Caco-2 (cell line): Measurements from ENCODE around the gene PTPRS. TPM values are rescaled to one million over a fixed set of nuclear protein-coding genes. Genes with fewer than 3 reads are reported as not detected.

Source experiments
- BruUV-seq: library from RNA; stranded (reverse); fragments of 400-500 nt; replicated peaks from 2 replicates; lab custom pipeline; 2021; lab: Mats Ljungman, UMichigan
- CTCF ChIA-PET: fragments of 300-600 bp; sonication (Branson Sonifier 250); formaldehyde crosslinking; loops from one replicate; lab custom pipeline; 2022; ENCODE audit warnings: antibody characterized with exemption; lab: Charles Lee
- POLR2A ChIA-PET: fragments of 300-600 bp; sonication (Branson Sonifier 250); formaldehyde crosslinking; loops from one replicate; lab custom pipeline; 2022; ENCODE audit warnings: antibody characterized with exemption; lab: Charles Lee
- DNase-seq, 2 experiments: peaks; one replicate each; pipeline versions ENCODE4 v3.0.0 to v3.0.0-alpha.2; 2020 to 2022
- H3K27me3 ChIP-seq: replicated peaks from 2 replicates; pipeline ENCODE4 v1.6.0; 2011; ENCODE audit warnings: low read length; ENCODE audit not compliant: control insufficient read depth, insufficient read depth
- H3K36me3 ChIP-seq: 2 replicates; pipeline ENCODE4 v1.5.1; 2011; ENCODE audit warnings: low read length; ENCODE audit not compliant: control insufficient read depth, insufficient read depth
- H3K4me1 ChIP-seq: fragments of 250-450 bp; sonication (Bioruptor Pico); 2 replicates; pipeline ENCODE4 v1.5.1; 2020; ENCODE audit warnings: mild to moderate bottlenecking
- H3K4me3 ChIP-seq: 2 replicates; pipeline ENCODE4 v1.5.1; 2011; ENCODE audit warnings: low read depth, mild to moderate bottlenecking, control low read depth, low read length
- H3K9me3 ChIP-seq: fragments of 250-450 bp; sonication (Bioruptor Pico); 2 replicates; pipeline ENCODE4 v1.5.1; 2020; ENCODE audit warnings: mild to moderate bottlenecking, moderate library complexity
- H3K27ac Mint-ChIP-seq: one replicate; pipeline ENCODE4 v1.8.0; 2022; ENCODE audit warnings: mixed read lengths; ENCODE audit not compliant: unreplicated experiment
- H3K27me3 Mint-ChIP-seq: one replicate; pipeline ENCODE4 v1.8.0; 2022; ENCODE audit warnings: mixed read lengths; ENCODE audit not compliant: insufficient read depth, unreplicated experiment
- H3K36me3 Mint-ChIP-seq: one replicate; pipeline ENCODE4 v1.8.0; 2022; ENCODE audit warnings: mild to moderate bottlenecking, mixed read lengths; ENCODE audit not compliant: insufficient read depth, unreplicated experiment
- H3K4me1 Mint-ChIP-seq: one replicate; pipeline ENCODE4 v1.8.0; 2022; ENCODE audit warnings: low read depth, mixed read lengths; ENCODE audit not compliant: unreplicated experiment
- H3K4me3 Mint-ChIP-seq: one replicate; pipeline ENCODE4 v1.8.0; 2022; ENCODE audit warnings: mild to moderate bottlenecking, moderate library complexity, mixed read lengths; ENCODE audit not compliant: unreplicated experiment
- H3K9me3 Mint-ChIP-seq: one replicate; pipeline ENCODE4 v1.8.0; 2022; ENCODE audit warnings: mixed read lengths; ENCODE audit not compliant: unreplicated experiment
- CTCF ChIP-seq, 2 experiments: fragments of 200-600 bp in 1 of 2; IDR thresholded peaks; 1 replicate in 1 of 2; 2 replicates in 1 of 2; pipeline versions ENCODE4 v1.5.1 to v1.8.0; 2011 to 2022; ENCODE audit warnings: antibody characterized with exemption in 1 of 2, control low read depth in 1 of 2, inconsistent platforms in 1 of 2, low read depth in 1 of 2, low read length in 1 of 2, mild to moderate bottlenecking in 1 of 2, moderate library complexity in 1 of 2; ENCODE audit not compliant: insufficient read depth in 1 of 2, severe bottlenecking in 1 of 2, unreplicated experiment in 1 of 2
- intact Hi-C: fragments of 100-400 bp; cut with micrococcal nuclease; formaldehyde crosslinking; loops from one replicate; pipeline ENCODE4 v1.10.0; 2022; ENCODE audit not compliant: unreplicated experiment
- total RNA-seq: library from RNA; stranded (reverse); gene quantifications from 2 replicates; pipeline ENCODE4 v1.2.3, GENCODE V29; 2022

PTPRS gene
- total RNA-seq, 1 experiment from 2014 or later, result 65.6 TPM

GRCh38 chr19:5293612-5294378, 46.8 kb downstream of the PTPRS start:
- Histone ChIP-seq H3K4me3 (no peak overlapping the region), H3K27me3 (no peaks in the 10 kb centered on the region), H3K9me3 (no peaks in the 10 kb centered on the region), H3K4me1 (no peaks in the 10 kb centered on the region), H3K36me3 (no peaks in the 10 kb centered on the region)
- ChIA-PET CTCF (interaction anchor here (0.6 kb wide), 1 partner anchor 432 kb away, joined by 3 read pairs; no protein-coding TSS in a partner anchor), POLR2A (interaction anchor here (0.5 kb wide), 1 partner anchor 24 kb away, joined by 3 read pairs; no protein-coding TSS in a partner anchor)
- no peak overlapping the region for H3K4me3 Mint-ChIP-seq
- BruUV-seq, result no TSS peak
- H3K27me3 Mint-ChIP-seq, result no peaks in the 10 kb centered on the region
- DNase-seq, result no peak
- H3K9me3 Mint-ChIP-seq, result no peaks in the 10 kb centered on the region
- H3K4me1 Mint-ChIP-seq, result no peaks in the 10 kb centered on the region
- H3K36me3 Mint-ChIP-seq, result no peaks in the 10 kb centered on the region
- intact Hi-C loops, result no loop called here
- no peak overlapping the region for H3K27ac Mint-ChIP-seq
- no peak for TF ChIP-seq CTCF (IDR thresholded peaks at IDR 0.05; ENCODE audit: insufficient read depth in 1 of 2, low read depth in 1 of 2, low read length in 1 of 2, severe bottlenecking in 1 of 2, unreplicated experiment in 1 of 2)

- no peaks in the 10 kb centered on the region for H3K4me1 ChIP-seq
- no peak overlapping the region for H3K4me3 ChIP-seq
- no peak for TF ChIP-seq CTCF (IDR thresholded peaks at IDR 0.05; ENCODE audit: insufficient read depth in 1 of 2, low read depth in 1 of 2, low read length in 1 of 2, severe bottlenecking in 1 of 2, unreplicated experiment in 1 of 2)
- Mint-ChIP-seq H3K4me1 (no peaks in the 10 kb centered on the region), H3K27me3 (no peaks in the 10 kb centered on the region), H3K4me3 (no peak overlapping the region), H3K27ac (no peak overlapping the region), H3K36me3 (no peaks in the 10 kb centered on the region), H3K9me3 (no peaks in the 10 kb centered on the region)
- POLR2A ChIA-PET, result interaction anchor here (0.5 kb wide), 1 partner anchor 25 kb away, joined by 3 read pairs; no protein-coding TSS in a partner anchor
- H3K27me3 ChIP-seq, result no peaks in the 10 kb centered on the region
- H3K9me3 ChIP-seq, result no peaks in the 10 kb centered on the region
- no peaks in the 10 kb centered on the region for H3K36me3 ChIP-seq
- CTCF ChIA-PET, result interaction anchor here (0.6 kb wide), 2 partner anchors 12 to 431 kb away, joined by 3 to 6 read pairs; no protein-coding TSS in a partner anchor
- no TSS peak for BruUV-seq
- no peak for DNase-seq
- intact Hi-C loops, result no loop called here
These were observed 47.6 kb downstream of the PTPRS start for GRCh38 chr19:5292822-5293611.

GRCh38 chr19:5292453-5292821, 48.2 kb downstream of the PTPRS start:
- H3K27me3 Mint-ChIP-seq, result no peaks in the 10 kb centered on the region
- Histone ChIP-seq H3K9me3 (no peaks in the 10 kb centered on the region), H3K27me3 (no peaks in the 10 kb centered on the region), H3K4me1 (no peaks in the 10 kb centered on the region), H3K4me3 (no peak overlapping the region), H3K36me3 (no peaks in the 10 kb centered on the region)
- CTCF ChIA-PET, result no interaction called here
- H3K4me1 Mint-ChIP-seq, result no peaks in the 10 kb centered on the region
- POLR2A ChIA-PET, result no interaction called here
- no TSS peak for BruUV-seq
- no peak for DNase-seq
- H3K27ac Mint-ChIP-seq, result no peak overlapping the region
- no peaks in the 10 kb centered on the region for H3K36me3 Mint-ChIP-seq
- intact Hi-C loops, result no loop called here
- H3K9me3 Mint-ChIP-seq, result no peaks in the 10 kb centered on the region
- no peak for TF ChIP-seq CTCF (IDR thresholded peaks at IDR 0.05; ENCODE audit: insufficient read depth in 1 of 2, low read depth in 1 of 2, low read length in 1 of 2, severe bottlenecking in 1 of 2, unreplicated experiment in 1 of 2)
- H3K4me3 Mint-ChIP-seq, result no peak overlapping the region
